ENCODE results near the gene CABLES2. TPM values are rescaled to one million over a fixed set of nuclear protein-coding genes. Genes with fewer than 3 reads are reported as not detected.

Gene CABLES2
- total RNA-seq, 1 donor from 2014 or later: 1.0 TPM

GRCh38 chr20:62391165-62392076 lies 15.7 kb downstream of the CABLES2 start:
- H3K9ac ChIP-seq (ENCODE audit: low read depth in 1 of 3, low read length in 3 of 3): no peak overlapping the region
- H3K36me3 ChIP-seq (ENCODE audit: control insufficient read depth in 3 of 3, insufficient read depth in 3 of 3, low read length in 3 of 3): peaks cover 28 to 50% (median 32%) of the 10 kb centered on the region in 3 donors

GRCh38 chr20:62390317-62391164 lies 16.5 kb downstream of the CABLES2 start:
- H3K27me3 ChIP-seq (ENCODE audit: control insufficient read depth in 3 of 3, insufficient read depth in 3 of 3, low read length in 3 of 3): no peaks in the 10 kb centered on the region
- no peak overlapping the region for H3K9ac ChIP-seq (ENCODE audit: low read depth in 1 of 3, low read length in 3 of 3)
- H3K4me3 ChIP-seq (ENCODE audit: low read length in 3 of 3): no peak overlapping the region
- no peak overlapping the region for H3K27ac ChIP-seq (ENCODE audit: low read depth, low read length)
- peaks cover 18 to 26% (median 19%) of the 10 kb centered on the region in 3 donors for H3K4me1 ChIP-seq (ENCODE audit: control insufficient read depth in 3 of 3, insufficient read depth in 3 of 3, low read length in 3 of 3)
- peaks cover 28 to 50% (median 32%) of the 10 kb centered on the region in 3 donors for H3K36me3 ChIP-seq (ENCODE audit: control insufficient read depth in 3 of 3, insufficient read depth in 3 of 3, low read length in 3 of 3)
- H3K9me3 ChIP-seq (ENCODE audit: control insufficient read depth in 3 of 3, low read length in 3 of 3): no peaks in the 10 kb centered on the region

More at GRCh38 chr20:62391165-62392076, 15.7 kb downstream of the CABLES2 start:
- Histone ChIP-seq H3K27me3 (ENCODE audit: control insufficient read depth in 3 of 3, insufficient read depth in 3 of 3, low read length in 3 of 3) (no peaks in the 10 kb centered on the region), H3K27ac (ENCODE audit: low read depth, low read length) (no peak overlapping the region), H3K4me3 (ENCODE audit: low read length in 3 of 3) (no peak overlapping the region), H3K9me3 (ENCODE audit: control insufficient read depth in 3 of 3, low read length in 3 of 3) (no peaks in the 10 kb centered on the region), H3K4me1 (ENCODE audit: control insufficient read depth in 3 of 3, insufficient read depth in 3 of 3, low read length in 3 of 3) (peaks cover 11 to 19% (median 13%) of the 10 kb centered on the region in 3 donors)

DNA sequence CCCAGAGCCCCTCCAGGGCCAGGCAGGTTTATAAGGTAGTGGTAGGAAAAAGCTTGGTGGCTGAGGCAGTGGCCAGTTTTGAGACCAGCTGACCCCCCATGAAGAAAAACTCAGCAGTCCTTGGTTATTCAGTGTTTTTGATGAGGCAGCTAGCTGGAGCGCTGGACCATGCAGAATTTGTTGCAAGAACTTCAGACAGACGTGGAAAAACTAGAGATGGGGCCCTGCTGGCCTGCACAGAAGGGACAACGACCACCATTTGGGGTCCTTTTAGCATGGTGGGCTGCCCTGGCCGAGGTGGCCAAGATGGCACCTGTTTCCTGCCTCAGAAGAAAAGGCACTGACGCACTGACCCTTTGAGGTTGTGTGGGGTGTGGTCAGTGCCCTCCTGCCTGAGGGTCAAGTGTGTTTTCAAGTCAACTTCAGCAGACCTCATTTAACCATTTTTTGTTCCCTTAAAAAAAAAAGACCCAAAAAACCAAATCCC lies 17.4 kb downstream of the CABLES2 start:
- no peaks in the 10 kb centered on the region for H3K9me3 ChIP-seq (ENCODE audit: control insufficient read depth in 3 of 3, low read length in 3 of 3)
- H3K27me3 ChIP-seq (ENCODE audit: control insufficient read depth in 3 of 3, insufficient read depth in 3 of 3, low read length in 3 of 3): no peaks in the 10 kb centered on the region
- no peak overlapping the region for H3K4me3 ChIP-seq (ENCODE audit: low read length in 3 of 3)
- H3K9ac ChIP-seq (ENCODE audit: low read depth in 1 of 3, low read length in 3 of 3): no peak overlapping the region
- H3K36me3 ChIP-seq (ENCODE audit: control insufficient read depth in 3 of 3, insufficient read depth in 3 of 3, low read length in 3 of 3): peaks cover 28 to 50% (median 32%) of the 10 kb centered on the region in 3 donors
- peaks cover 23 to 31% (median 24%) of the 10 kb centered on the region in 3 donors for H3K4me1 ChIP-seq (ENCODE audit: control insufficient read depth in 3 of 3, insufficient read depth in 3 of 3, low read length in 3 of 3)
- H3K27ac ChIP-seq (ENCODE audit: low read depth, low read length): no peak overlapping the region

DNA sequence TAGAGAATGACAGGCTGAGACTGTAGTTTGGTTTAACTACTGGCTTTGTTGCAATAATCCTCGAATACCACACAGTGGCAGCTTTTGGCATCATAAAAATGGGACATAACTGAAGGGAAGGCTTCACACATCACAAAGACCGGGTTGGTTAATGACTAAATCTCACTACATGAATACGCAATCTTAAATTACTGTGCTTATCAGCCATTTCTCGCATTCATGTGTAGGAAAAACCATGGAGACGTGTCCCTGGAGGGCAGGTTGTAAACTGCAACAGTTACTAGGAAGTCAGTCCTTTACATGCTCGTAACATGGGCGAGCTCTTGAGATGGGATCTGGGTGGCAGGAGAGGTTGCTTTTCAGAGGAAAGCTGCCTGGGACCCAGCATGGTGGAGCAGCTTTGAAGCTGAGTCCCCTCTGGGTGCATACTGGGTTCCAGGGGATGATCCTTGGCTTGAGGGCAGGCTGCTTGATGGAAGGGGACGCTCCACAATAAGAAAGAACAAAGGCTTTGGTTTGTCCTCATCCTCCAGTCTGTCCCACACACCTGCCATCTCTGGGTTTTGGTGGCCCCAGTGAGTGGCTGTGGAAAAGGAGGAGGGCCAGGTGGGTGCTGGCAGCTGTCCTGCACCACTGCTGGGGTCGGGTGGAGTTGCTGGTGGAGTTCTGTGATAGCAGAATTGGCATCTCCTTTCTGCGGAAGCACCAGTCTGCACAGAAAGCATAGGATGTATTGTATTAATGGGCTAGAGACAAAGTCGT lies 18.1 kb downstream of the CABLES2 start:
- H3K36me3 ChIP-seq (ENCODE audit: control insufficient read depth in 3 of 3, insufficient read depth in 3 of 3, low read length in 3 of 3): peaks cover 27 to 50% (median 32%) of the 10 kb centered on the region in 3 donors

GRCh38 chr20:62387933-62388635 lies 19.0 kb downstream of the CABLES2 start:
- peaks cover 23 to 31% (median 24%) of the 10 kb centered on the region in 3 donors for H3K4me1 ChIP-seq (ENCODE audit: control insufficient read depth in 3 of 3, insufficient read depth in 3 of 3, low read length in 3 of 3)
- peak overlapping the region; percentile 92 to 99 (median 98) for H3K9ac ChIP-seq (ENCODE audit: low read depth in 1 of 3, low read length in 3 of 3)
- no peak overlapping the region for H3K27ac ChIP-seq (ENCODE audit: low read depth, low read length)
- no peaks in the 10 kb centered on the region for H3K27me3 ChIP-seq (ENCODE audit: control insufficient read depth in 3 of 3, insufficient read depth in 3 of 3, low read length in 3 of 3)
- peaks cover 22 to 40% (median 32%) of the 10 kb centered on the region in 3 donors for H3K36me3 ChIP-seq (ENCODE audit: control insufficient read depth in 3 of 3, insufficient read depth in 3 of 3, low read length in 3 of 3)
- no peaks in the 10 kb centered on the region for H3K9me3 ChIP-seq (ENCODE audit: control insufficient read depth in 3 of 3, low read length in 3 of 3)
- H3K4me3 ChIP-seq (ENCODE audit: low read length in 3 of 3): peak overlapping the region; percentile 94 to 98 (median 96)

More for the DNA sequence above, 18.1 kb downstream of the CABLES2 start:
- H3K4me3 ChIP-seq (ENCODE audit: low read length in 3 of 3): no peak overlapping the region
- H3K27ac ChIP-seq (ENCODE audit: low read depth, low read length): no peak overlapping the region
- peaks cover 23 to 31% (median 24%) of the 10 kb centered on the region in 3 donors for H3K4me1 ChIP-seq (ENCODE audit: control insufficient read depth in 3 of 3, insufficient read depth in 3 of 3, low read length in 3 of 3)
- no peak overlapping the region for H3K9ac ChIP-seq (ENCODE audit: low read depth in 1 of 3, low read length in 3 of 3)
- no peaks in the 10 kb centered on the region for H3K27me3 ChIP-seq (ENCODE audit: control insufficient read depth in 3 of 3, insufficient read depth in 3 of 3, low read length in 3 of 3)
- no peaks in the 10 kb centered on the region for H3K9me3 ChIP-seq (ENCODE audit: control insufficient read depth in 3 of 3, low read length in 3 of 3)

DNA sequence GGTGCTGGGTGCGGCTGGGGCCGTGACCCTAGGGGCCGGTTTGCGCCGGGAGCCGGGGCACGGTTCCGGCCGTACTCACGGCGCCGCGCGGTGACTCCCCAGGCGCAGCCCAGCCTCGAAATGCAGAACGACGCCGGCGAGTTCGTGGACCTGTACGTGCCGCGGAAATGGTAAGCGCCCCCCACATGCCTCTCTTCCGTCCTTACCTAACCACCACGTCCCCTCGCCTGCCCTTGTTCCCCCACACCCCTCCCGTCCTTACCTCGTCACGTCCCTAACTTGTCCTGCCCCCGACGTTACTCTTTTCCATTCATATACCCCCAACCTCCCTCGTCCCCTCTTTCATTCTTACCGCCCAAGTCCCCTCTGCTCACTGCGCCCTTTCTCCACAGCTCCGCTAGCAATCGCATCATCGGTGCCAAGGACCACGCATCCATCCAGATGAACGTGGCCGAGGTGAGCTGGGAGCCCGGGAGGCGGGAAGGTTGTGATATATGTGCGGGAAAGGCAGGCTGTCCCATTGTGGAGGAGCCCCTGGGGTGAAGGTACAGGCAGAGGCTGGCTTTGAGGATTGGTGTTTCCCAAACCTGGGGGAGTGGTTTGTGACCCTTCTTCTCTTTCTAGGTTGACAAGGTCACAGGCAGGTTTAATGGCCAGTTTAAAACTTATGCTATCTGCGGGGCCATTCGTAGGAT lies 19.7 kb downstream of the CABLES2 start:
- H3K27me3 ChIP-seq (ENCODE audit: control insufficient read depth in 3 of 3, insufficient read depth in 3 of 3, low read length in 3 of 3): no peaks in the 10 kb centered on the region
- peaks cover 19 to 36% (median 32%) of the 10 kb centered on the region in 3 donors for H3K36me3 ChIP-seq (ENCODE audit: control insufficient read depth in 3 of 3, insufficient read depth in 3 of 3, low read length in 3 of 3)
- H3K27ac ChIP-seq (ENCODE audit: low read depth, low read length): peak overlapping the region; percentile 93
- peaks cover 27 to 37% (median 28%) of the 10 kb centered on the region in 3 donors for H3K4me1 ChIP-seq (ENCODE audit: control insufficient read depth in 3 of 3, insufficient read depth in 3 of 3, low read length in 3 of 3)
- peak overlapping the region; percentile 94 to 98 (median 96) for H3K4me3 ChIP-seq (ENCODE audit: low read length in 3 of 3)
- no peaks in the 10 kb centered on the region for H3K9me3 ChIP-seq (ENCODE audit: control insufficient read depth in 3 of 3, low read length in 3 of 3)
- peak overlapping the region; percentile 92 to 99 (median 98) for H3K9ac ChIP-seq (ENCODE audit: low read depth in 1 of 3, low read length in 3 of 3)

DNA sequence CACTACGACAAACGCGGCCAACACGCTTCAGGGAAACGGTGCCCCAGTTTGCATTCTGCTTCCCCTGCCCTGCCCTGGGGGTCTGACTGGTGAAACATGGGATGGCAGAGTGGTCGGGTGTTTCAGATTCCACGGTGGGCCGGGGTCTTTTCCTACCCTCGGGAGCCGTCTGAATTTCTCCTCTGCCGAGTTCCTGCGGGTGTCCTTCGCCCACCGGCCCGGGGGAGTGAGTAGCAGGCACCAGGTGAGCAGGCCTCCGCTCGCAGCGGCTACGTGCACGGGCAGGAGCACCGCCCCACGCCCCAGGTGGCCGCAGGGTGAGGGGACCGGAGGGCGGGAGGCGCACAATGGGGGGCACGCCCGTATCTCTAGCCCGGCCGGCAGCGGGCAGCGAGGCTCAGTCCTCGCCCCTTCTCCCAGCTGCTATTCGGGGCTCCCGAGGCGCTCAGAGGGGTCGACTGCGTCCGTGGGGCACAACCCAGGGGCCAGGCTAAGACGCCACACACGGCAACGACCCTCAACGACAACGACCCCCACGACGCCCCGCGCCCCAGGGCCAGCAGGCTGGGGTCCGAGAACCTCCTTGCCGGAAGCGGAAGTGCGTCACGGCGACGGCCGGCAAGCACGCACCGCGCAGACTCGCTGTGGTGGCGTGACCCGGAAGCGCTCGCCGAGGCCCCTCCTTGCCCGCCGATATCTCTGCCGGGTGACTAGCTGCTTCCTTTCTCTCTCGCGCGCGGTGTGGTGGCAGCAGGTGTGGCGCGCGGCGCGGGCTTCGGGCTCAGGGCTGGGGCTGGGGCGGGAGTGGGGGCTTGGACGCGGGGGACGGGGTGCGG lies 20.5 kb downstream of the CABLES2 start, which contains the start of gene RPS21:
Gene RPS21 (plus strand): TSS at position 721 of the 836 bp plus-strand sequence. CDS start 236 bp downstream, outside the sequence.
- H3K4me1 ChIP-seq (ENCODE audit: control insufficient read depth in 3 of 3, insufficient read depth in 3 of 3, low read length in 3 of 3): peaks cover 29 to 40% (median 32%) of the 10 kb centered on the region in 3 donors
- no peaks in the 10 kb centered on the region for H3K9me3 ChIP-seq (ENCODE audit: control insufficient read depth in 3 of 3, low read length in 3 of 3)
- H3K27me3 ChIP-seq (ENCODE audit: control insufficient read depth in 3 of 3, insufficient read depth in 3 of 3, low read length in 3 of 3): no peaks in the 10 kb centered on the region
- peak within 1 kb of the TSS; percentile 94 to 98 (median 96) for H3K4me3 ChIP-seq (ENCODE audit: low read length in 3 of 3)
- peak within 1 kb of the TSS; percentile 93 for H3K27ac ChIP-seq (ENCODE audit: low read depth, low read length)
- H3K9ac ChIP-seq (ENCODE audit: low read depth in 1 of 3, low read length in 3 of 3): peak within 1 kb of the TSS; percentile 92 to 99 (median 98)
- peaks cover 19 to 36% (median 36%) of the 10 kb centered on the region in 3 donors for H3K36me3 ChIP-seq (ENCODE audit: control insufficient read depth in 3 of 3, insufficient read depth in 3 of 3, low read length in 3 of 3)

Measured in skeletal muscle tissue (tissue), 4 donors.